Breast epithelium (tissue), 3 donors: ENCODE data around the gene ACOX3.

ENCODE experiments used
- CTCF ChIP-seq, 3 donors: fragments of 450-650 bp; IDR thresholded peaks; one replicate each; pipeline ENCODE4 v1.5.1; 2016 to 2017; ENCODE audit warnings: antibody characterized with exemption in 3 of 3, mild to moderate bottlenecking in 3 of 3, moderate library complexity in 3 of 3
- POLR2A ChIP-seq: fragments of 450-650 bp; IDR thresholded peaks from one replicate; pipeline ENCODE4 v1.6.1; 2016; ENCODE audit warnings: antibody characterized with exemption, mild to moderate bottlenecking, moderate library complexity
- POLR2AphosphoS5 ChIP-seq, 3 donors: sonication (generic); formaldehyde crosslinking; IDR thresholded peaks; one replicate each; pipeline ENCODE4 v1.6.1; 2017; ENCODE audit warnings: antibody characterized with exemption in 3 of 3

DNA sequence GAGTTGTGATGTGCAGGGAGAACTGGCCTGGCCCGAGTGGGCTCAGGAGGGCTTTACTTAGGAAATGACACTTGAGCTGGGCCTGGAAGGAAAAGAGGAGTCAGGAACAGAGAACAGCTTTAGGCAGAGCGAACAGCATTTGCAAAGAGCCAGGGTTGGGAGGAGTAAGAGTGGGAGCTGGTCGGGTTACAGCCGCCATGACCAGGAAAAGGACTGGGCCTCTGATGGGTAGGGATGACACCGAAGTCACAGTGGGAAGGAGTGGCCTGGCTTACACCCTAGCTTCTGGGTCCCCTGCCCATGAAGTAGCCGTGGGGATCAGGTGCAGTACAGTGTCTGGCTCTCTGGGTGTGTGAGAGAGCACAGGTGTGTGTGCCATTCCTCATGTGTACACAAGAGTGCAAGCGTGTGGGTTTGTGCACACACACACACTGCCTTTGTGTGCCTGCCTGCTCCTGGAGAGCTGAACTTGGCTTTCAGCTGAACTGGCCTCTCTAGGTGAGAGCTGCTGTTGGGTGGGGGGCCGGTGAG lies 31.7 kb upstream of the ACOX3 start:
- TF ChIP-seq POLR2AphosphoS5 (IDR thresholded peaks at IDR 0.05) (no peak), CTCF (IDR thresholded peaks at IDR 0.05) (no peak), POLR2A (no peak)
